HepG2 (cell line): ENCODE measurements around the gene TRIM28. TPM values are rescaled to one million over a fixed set of nuclear protein-coding genes. Genes with fewer than 3 reads are reported as not detected.

Experiments
- AGO2 ChIP-seq: fragments of 200-400 bp; formaldehyde crosslinking; optimal IDR thresholded peaks from 2 replicates; pipeline ENCODE3; 2017; ENCODE audit warnings: mild to moderate bottlenecking, low read depth, low read length, moderate library complexity
- DMAP1 ChIP-seq: IDR thresholded peaks from 2 replicates; pipeline ENCODE4 v1.6.1; 2016
- ELF1 ChIP-seq: sonication (generic); formaldehyde crosslinking; IDR thresholded peaks from 2 replicates; pipeline ENCODE4 v1.4.0; 2020; ENCODE audit warnings: missing genetic modification reagents
- FIP1L1 ChIP-seq: fragments of 200-400 bp; formaldehyde crosslinking; IDR thresholded peaks from 2 replicates; pipeline ENCODE4 v1.6.1; 2018; ENCODE audit warnings: low read depth, mild to moderate bottlenecking, low read length, moderate library complexity, borderline replicate concordance; ENCODE audit not compliant: insufficient read depth
- FOXA3 ChIP-seq: IDR thresholded peaks from 2 replicates; pipeline ENCODE4 v1.6.1; 2016; ENCODE audit warnings: missing genetic modification reagents, missing compliant biosample characterization
- HDAC2 ChIP-seq: sonication (generic); formaldehyde crosslinking; IDR thresholded peaks from 2 replicates; pipeline ENCODE4 v1.4.0; 2020; ENCODE audit warnings: missing genetic modification reagents
- MYNN ChIP-seq: sonication (generic); formaldehyde crosslinking; IDR thresholded peaks from 2 replicates; pipeline ENCODE4 v1.4.0; 2020; ENCODE audit warnings: mild to moderate bottlenecking, low read depth, missing genetic modification reagents
- NFE2 ChIP-seq: sonication (generic); formaldehyde crosslinking; IDR thresholded peaks from 2 replicates; pipeline ENCODE4 v1.4.0; 2020; ENCODE audit warnings: missing genetic modification reagents
- POLR2A ChIP-seq, 2 experiments: IDR thresholded peaks; 2 replicates each; pipeline ENCODE4 v1.6.1; 2011; ENCODE audit warnings: low read depth in 2 of 2, low read length in 2 of 2, mild to moderate bottlenecking in 1 of 2, moderate library complexity in 1 of 2; ENCODE audit not compliant: insufficient read depth in 1 of 2
- POLR2G ChIP-seq: fragments of 200-400 bp; formaldehyde crosslinking; IDR thresholded peaks from 2 replicates; pipeline ENCODE4 v1.6.1; 2018; ENCODE audit warnings: mild to moderate bottlenecking, low read depth, low read length, moderate library complexity
- RXRB ChIP-seq: IDR thresholded peaks from 2 replicates; pipeline ENCODE4 v1.6.1; 2016; ENCODE audit warnings: borderline replicate concordance, missing genetic modification reagents, missing compliant biosample characterization
- SMAD9 ChIP-seq: sonication (generic); formaldehyde crosslinking; IDR thresholded peaks from 2 replicates; pipeline ENCODE4 v1.5.1; 2020; ENCODE audit warnings: mild to moderate bottlenecking, missing genetic modification reagents
- STAT5B ChIP-seq: sonication (generic); formaldehyde crosslinking; IDR thresholded peaks from 2 replicates; pipeline ENCODE4 v1.4.0; 2020; ENCODE audit warnings: missing genetic modification reagents
- ZC3H13 ChIP-seq: sonication (generic); formaldehyde crosslinking; IDR thresholded peaks from 2 replicates; pipeline ENCODE4 v1.8.1; 2023; ENCODE audit warnings: mild to moderate bottlenecking, missing genetic modification reagents, moderate library complexity
- ZNF12 ChIP-seq: sonication (generic); formaldehyde crosslinking; IDR thresholded peaks from 2 replicates; pipeline ENCODE4 v1.5.0; 2020; ENCODE audit warnings: missing genetic modification reagents
- ZNF138 ChIP-seq: sonication (generic); formaldehyde crosslinking; IDR thresholded peaks from 2 replicates; pipeline ENCODE4 v1.5.0; 2020; ENCODE audit warnings: mild to moderate bottlenecking, low read depth, missing genetic modification reagents
- ZNF224 ChIP-seq: sonication (generic); formaldehyde crosslinking; IDR thresholded peaks from 2 replicates; pipeline ENCODE4 v1.5.0; 2020; ENCODE audit warnings: mild to moderate bottlenecking, missing genetic modification reagents
- ZNF3 ChIP-seq: IDR thresholded peaks from 2 replicates; pipeline ENCODE4 v1.7.0; 2017; ENCODE audit warnings: inconsistent platforms
- ZNF44 ChIP-seq: sonication (generic); formaldehyde crosslinking; IDR thresholded peaks from 2 replicates; pipeline ENCODE4 v1.5.1; 2020; ENCODE audit warnings: mild to moderate bottlenecking, missing genetic modification reagents
- ZNF615 ChIP-seq: sonication (generic); formaldehyde crosslinking; IDR thresholded peaks from 2 replicates; pipeline ENCODE4 v1.5.0; 2020; ENCODE audit warnings: mild to moderate bottlenecking, missing genetic modification reagents, borderline replicate concordance
- ZNF746 ChIP-seq: sonication (generic); formaldehyde crosslinking; IDR thresholded peaks from 2 replicates; pipeline ENCODE4 v1.8.0; 2022; ENCODE audit warnings: mild to moderate bottlenecking, missing genetic modification reagents
- polyA plus RNA-seq, 8 experiments: library from polyadenylated mRNA; depleted of rRNA in 3 of 8; stranded (reverse) in 7 of 8; unstranded in 1 of 8; fragments of >200 nt; fragmentation: Illumina TruSeq in 4 of 8; extraction: Trizol in 4 of 8; gene quantifications; 2 replicates each; pipeline versions ENCODE4 v1.2.1 to v1.2.3, GENCODE V29; 2011 to 2016; ENCODE audit warnings: low read depth in 4 of 8, missing spikeins in 1 of 8, mixed read lengths in 1 of 8; ENCODE audit not compliant: insufficient read depth in 1 of 8
- total RNA-seq, 5 experiments: library from RNA; depleted of rRNA; stranded (reverse); fragments of >200 nt; fragmentation: Illumina TruSeq; extraction: Trizol; gene quantifications; 2 replicates each; pipeline ENCODE4 v1.2.3, GENCODE V29; 2016; ENCODE audit warnings: low read depth in 1 of 5
- TF ChIP-seq, protein P1 (sequence below): sonication (generic); formaldehyde crosslinking; IDR thresholded peaks from 2 replicates; pipeline ENCODE4 v1.4.0; 2020; ENCODE audit warnings: missing genetic modification reagents
- TF ChIP-seq, protein P2 (sequence below), 2 experiments: sonication (generic) in 1 of 2; formaldehyde crosslinking in 1 of 2; IDR thresholded peaks; 2 replicates each; pipeline versions ENCODE4 v1.5.1 to v1.6.1; 2011 to 2020; ENCODE audit warnings: borderline replicate concordance in 1 of 2, low read depth in 1 of 2, low read length in 1 of 2, mild to moderate bottlenecking in 1 of 2, missing genetic modification reagents in 1 of 2, moderate library complexity in 1 of 2

The TRIM28 gene
- total and polyA plus RNA-seq, 2 of the 13 experiments (the other 11 are each of a cell fraction or from before 2014, with no cell fraction given), result 361 to 439 TPM

DNA sequence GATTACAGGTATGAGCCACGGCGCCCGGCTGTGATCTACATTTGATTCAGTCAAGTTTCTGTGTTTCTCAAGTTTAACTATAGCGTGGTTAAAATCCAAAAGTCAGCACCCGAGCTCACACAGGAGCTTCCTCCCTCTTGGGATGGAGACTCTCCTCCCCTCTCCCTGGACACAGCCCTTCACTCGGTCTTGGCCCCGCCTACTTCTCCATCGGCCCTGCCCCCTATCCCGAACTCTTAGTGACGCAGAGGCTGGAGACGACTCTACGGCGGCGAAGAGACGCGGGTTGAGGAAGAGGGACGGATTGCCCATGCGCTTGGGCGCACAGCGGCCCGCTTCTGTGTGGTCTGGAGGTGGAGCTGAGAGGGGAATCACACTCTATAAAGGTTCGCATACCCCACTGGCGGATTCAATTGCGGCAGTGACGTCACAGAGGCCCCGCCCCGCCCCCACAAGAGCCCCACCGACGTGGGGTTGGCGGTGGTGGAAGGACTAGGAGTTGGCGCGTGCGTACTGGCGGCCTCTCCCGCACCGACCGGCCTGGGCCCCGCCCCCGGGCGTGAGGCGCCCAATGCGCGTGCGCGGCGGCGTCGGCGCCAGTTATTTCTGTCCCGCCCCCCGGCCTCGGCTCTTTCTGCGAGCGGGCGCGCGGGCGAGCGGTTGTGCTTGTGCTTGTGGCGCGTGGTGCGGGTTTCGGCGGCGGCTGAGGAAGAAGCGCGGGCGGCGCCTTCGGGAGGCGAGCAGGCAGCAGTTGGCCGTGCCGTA is at the start of gene TRIM28 (continued):
- TF ChIP-seq AGO2, result no peak
- no peak for TF ChIP-seq FOXA3 (CRISPR knock-in tag)
- TF ChIP-seq, protein P1, sequence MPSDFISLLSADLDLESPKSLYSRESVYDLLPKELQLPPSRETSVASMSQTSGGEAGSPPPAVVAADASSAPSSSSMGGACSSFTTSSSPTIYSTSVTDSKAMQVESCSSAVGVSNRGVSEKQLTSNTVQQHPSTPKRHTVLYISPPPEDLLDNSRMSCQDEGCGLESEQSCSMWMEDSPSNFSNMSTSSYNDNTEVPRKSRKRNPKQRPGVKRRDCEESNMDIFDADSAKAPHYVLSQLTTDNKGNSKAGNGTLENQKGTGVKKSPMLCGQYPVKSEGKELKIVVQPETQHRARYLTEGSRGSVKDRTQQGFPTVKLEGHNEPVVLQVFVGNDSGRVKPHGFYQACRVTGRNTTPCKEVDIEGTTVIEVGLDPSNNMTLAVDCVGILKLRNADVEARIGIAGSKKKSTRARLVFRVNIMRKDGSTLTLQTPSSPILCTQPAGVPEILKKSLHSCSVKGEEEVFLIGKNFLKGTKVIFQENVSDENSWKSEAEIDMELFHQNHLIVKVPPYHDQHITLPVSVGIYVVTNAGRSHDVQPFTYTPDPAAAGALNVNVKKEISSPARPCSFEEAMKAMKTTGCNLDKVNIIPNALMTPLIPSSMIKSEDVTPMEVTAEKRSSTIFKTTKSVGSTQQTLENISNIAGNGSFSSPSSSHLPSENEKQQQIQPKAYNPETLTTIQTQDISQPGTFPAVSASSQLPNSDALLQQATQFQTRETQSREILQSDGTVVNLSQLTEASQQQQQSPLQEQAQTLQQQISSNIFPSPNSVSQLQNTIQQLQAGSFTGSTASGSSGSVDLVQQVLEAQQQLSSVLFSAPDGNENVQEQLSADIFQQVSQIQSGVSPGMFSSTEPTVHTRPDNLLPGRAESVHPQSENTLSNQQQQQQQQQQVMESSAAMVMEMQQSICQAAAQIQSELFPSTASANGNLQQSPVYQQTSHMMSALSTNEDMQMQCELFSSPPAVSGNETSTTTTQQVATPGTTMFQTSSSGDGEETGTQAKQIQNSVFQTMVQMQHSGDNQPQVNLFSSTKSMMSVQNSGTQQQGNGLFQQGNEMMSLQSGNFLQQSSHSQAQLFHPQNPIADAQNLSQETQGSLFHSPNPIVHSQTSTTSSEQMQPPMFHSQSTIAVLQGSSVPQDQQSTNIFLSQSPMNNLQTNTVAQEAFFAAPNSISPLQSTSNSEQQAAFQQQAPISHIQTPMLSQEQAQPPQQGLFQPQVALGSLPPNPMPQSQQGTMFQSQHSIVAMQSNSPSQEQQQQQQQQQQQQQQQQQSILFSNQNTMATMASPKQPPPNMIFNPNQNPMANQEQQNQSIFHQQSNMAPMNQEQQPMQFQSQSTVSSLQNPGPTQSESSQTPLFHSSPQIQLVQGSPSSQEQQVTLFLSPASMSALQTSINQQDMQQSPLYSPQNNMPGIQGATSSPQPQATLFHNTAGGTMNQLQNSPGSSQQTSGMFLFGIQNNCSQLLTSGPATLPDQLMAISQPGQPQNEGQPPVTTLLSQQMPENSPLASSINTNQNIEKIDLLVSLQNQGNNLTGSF (CRISPR knock-in tag), result no peak
- TF ChIP-seq ZNF224 (CRISPR knock-in tag), result no peak
- TF ChIP-seq SMAD9 (CRISPR knock-in tag), result no peak
- no peak for TF ChIP-seq NFE2
- TF ChIP-seq POLR2G, result peak; percentile 98
- TF ChIP-seq ZNF138, result 0 out of 2 replicates have a peak, but pooled peaks have one; percentile 65
- TF ChIP-seq RXRB (CRISPR knock-in tag), result 0 out of 2 replicates have a peak, but pooled peaks have one; percentile 58
- TF ChIP-seq, protein P2, sequence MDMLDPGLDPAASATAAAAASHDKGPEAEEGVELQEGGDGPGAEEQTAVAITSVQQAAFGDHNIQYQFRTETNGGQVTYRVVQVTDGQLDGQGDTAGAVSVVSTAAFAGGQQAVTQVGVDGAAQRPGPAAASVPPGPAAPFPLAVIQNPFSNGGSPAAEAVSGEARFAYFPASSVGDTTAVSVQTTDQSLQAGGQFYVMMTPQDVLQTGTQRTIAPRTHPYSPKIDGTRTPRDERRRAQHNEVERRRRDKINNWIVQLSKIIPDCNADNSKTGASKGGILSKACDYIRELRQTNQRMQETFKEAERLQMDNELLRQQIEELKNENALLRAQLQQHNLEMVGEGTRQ (IDR thresholded peaks at IDR 0.05; ENCODE audit: low read depth, low read length), result no peak
- TF ChIP-seq, protein P2 (CRISPR knock-in tag; IDR thresholded peaks at IDR 0.05; ENCODE audit: borderline replicate concordance), result no peak
- no peak for TF ChIP-seq MYNN (CRISPR knock-in tag)
- peak; percentile 90; the same call in 1 of the 2 replicates for TF ChIP-seq ZC3H13 (CRISPR knock-in tag)
- TF ChIP-seq DMAP1, result peak; percentile 56; the same call in 1 of the 2 replicates
- TF ChIP-seq ELF1 (CRISPR knock-in tag), result peak; percentile 36; the same call in 1 of the 2 replicates
- no peak for TF ChIP-seq STAT5B (CRISPR knock-in tag)
- no peak for TF ChIP-seq ZNF12
- peak; percentile 85 to 97 for TF ChIP-seq POLR2A (IDR thresholded peaks at IDR 0.05; ENCODE audit: insufficient read depth in 1 of 2, low read depth in 2 of 2, low read length in 2 of 2)
- TF ChIP-seq ZNF615 (CRISPR knock-in tag), result no peak
- no peak for TF ChIP-seq ZNF44 (CRISPR knock-in tag)
- TF ChIP-seq ZNF746 (CRISPR knock-in tag), result peak; percentile 48; the same call in 1 of the 2 replicates
- peak; percentile 29; the same call in 1 of the 2 replicates for TF ChIP-seq HDAC2 (CRISPR knock-in tag)
- no peak for TF ChIP-seq FIP1L1
- TF ChIP-seq ZNF3 (CRISPR knock-in tag), result no peak
